ENCODE measurements around the gene GINS1.

The GINS1 gene

GRCh38 chr20:25496165-25496967 lies 88.9 kb downstream of the GINS1 start:
- DNase-seq: no peak

- no peak for DNase-seq
These were observed 89.5 kb downstream of the GINS1 start for GRCh38 chr20:25496968-25497401.

DNA sequence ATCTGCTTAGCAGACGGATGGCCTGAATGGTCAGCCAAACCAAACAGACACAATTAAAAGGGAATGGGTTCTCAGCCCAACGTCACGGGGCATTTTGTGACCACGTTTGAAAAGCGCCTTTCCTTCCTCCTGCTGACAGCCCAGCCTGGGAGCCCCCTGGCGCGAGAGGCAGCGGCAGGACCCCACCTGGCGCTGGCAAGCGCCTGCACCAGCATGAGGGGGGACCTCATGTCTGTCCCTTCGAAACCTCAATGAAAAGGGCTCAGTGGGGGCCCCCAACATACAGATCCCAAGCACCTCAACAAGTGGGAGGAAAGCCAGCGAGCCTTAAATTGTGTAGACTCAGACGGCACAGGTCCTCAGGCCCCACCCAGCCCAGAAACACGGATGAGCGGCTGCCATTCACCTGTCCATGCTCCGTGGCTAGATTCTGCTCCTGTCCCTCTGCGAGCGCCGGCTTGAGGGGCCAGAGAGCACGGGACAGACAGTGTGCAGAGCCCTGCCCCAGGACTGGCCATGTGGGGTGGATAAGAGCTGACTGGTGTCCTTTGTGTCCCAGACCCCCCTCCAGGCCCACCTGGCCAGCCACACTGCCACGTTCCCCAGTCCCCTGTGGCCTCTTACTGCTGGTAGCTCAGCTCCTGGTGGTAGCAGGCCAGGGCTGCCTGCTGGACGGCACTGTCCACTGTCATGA lies 90.3 kb downstream of the GINS1 start:
- no peak for DNase-seq
